Neural cell (in vitro differentiated cells): ENCODE results near the gene ITLN2. TPM values are rescaled to one million over a fixed set of nuclear protein-coding genes. Genes with fewer than 3 reads are reported as not detected.
"Not testable (repeated sequence)": the region's sequence is repeated elsewhere in the genome, so short reads cannot be mapped to it uniquely, and the experiment has no call there.

Experiments used
- H2AFZ ChIP-seq: fragments of 200-600, 300-800 bp; sonication (generic), shearing (Covaris generic); 2 replicates; pipeline ENCODE4 v1.6.0; 2014; ENCODE audit warnings: low read depth, mild to moderate bottlenecking, antibody characterized with exemption, low read length, moderate library complexity
- H3F3A ChIP-seq: fragments of 200-600 bp; shearing (Covaris generic); 2 replicates; pipeline ENCODE4 v1.6.1; 2016; ENCODE audit warnings: mild to moderate bottlenecking, moderate library complexity, mixed read lengths, antibody characterized with exemption, low read length; ENCODE audit not compliant: insufficient read depth, poor library complexity, severe bottlenecking
- H3K27ac ChIP-seq: fragments of 200-600, 300-800 bp; sonication (generic), shearing (Covaris generic); 2 replicates; pipeline ENCODE4 v1.5.1; 2014; ENCODE audit warnings: mild to moderate bottlenecking, low read length, moderate library complexity
- H3K27me3 ChIP-seq: fragments of 300-800, 200-600 bp; sonication (generic), shearing (Covaris generic); 2 replicates; pipeline ENCODE4 v1.6.0; 2014; ENCODE audit warnings: mild to moderate bottlenecking, low read depth, low read length, moderate library complexity; ENCODE audit not compliant: insufficient read depth
- H3K36me3 ChIP-seq: fragments of 300-800, 200-600 bp; sonication (generic), shearing (Covaris generic); 2 replicates; pipeline ENCODE4 v1.5.1; 2014; ENCODE audit warnings: mild to moderate bottlenecking, antibody characterized with exemption, low read length, moderate library complexity; ENCODE audit not compliant: insufficient read depth
- H3K4me2 ChIP-seq: fragments of 300-800, 200-600 bp; sonication (generic), shearing (Covaris generic); 2 replicates; pipeline ENCODE4 v1.6.0; 2014; ENCODE audit warnings: mild to moderate bottlenecking, low read length
- H3K4me3 ChIP-seq: fragments of 300-800, 200-600 bp; sonication (generic), shearing (Covaris generic); 2 replicates; pipeline ENCODE4 v1.5.1; 2014; ENCODE audit warnings: mild to moderate bottlenecking, low read length, moderate library complexity
- H3K79me2 ChIP-seq: fragments of 200-600 bp; shearing (Covaris generic); replicated peaks from 2 replicates; pipeline ENCODE4 v1.6.0; 2014; ENCODE audit warnings: mild to moderate bottlenecking, low read length, moderate library complexity; ENCODE audit not compliant: insufficient read depth
- H3K9ac ChIP-seq: fragments of 300-800, 200-600 bp; sonication (generic), shearing (Covaris generic); 2 replicates; pipeline ENCODE4 v1.6.1; 2016; ENCODE audit warnings: mild to moderate bottlenecking, low read length, mixed read lengths
- H3K9me2 ChIP-seq: fragments of 200-600 bp; shearing (Covaris generic); 2 replicates; pipeline ENCODE4 v1.6.1; 2016; ENCODE audit warnings: mild to moderate bottlenecking, low read length, mixed read lengths; ENCODE audit not compliant: insufficient read depth
- H3K9me3 ChIP-seq: fragments of 200-600, 300-800 bp; sonication (generic), shearing (Covaris generic); 2 replicates; pipeline ENCODE4 v1.6.1; 2016; ENCODE audit warnings: mild to moderate bottlenecking, mixed run types, low read length, moderate library complexity, mixed read lengths
- H4K20me1 ChIP-seq: fragments of 200-600 bp; shearing (Covaris generic); 2 replicates; pipeline ENCODE4 v1.6.1; 2016; ENCODE audit warnings: mild to moderate bottlenecking, mixed run types; ENCODE audit not compliant: insufficient read depth
- MXI1 ChIP-seq: fragments of 450-650 bp; conservative IDR thresholded peaks from 2 replicates; pipeline ENCODE4 v1.6.1; 2014; ENCODE audit warnings: antibody characterized with exemption, mild to moderate bottlenecking; ENCODE audit not compliant: poor library complexity, severe bottlenecking
- POLR2AphosphoS5 ChIP-seq: IDR thresholded peaks from 2 replicates; pipeline ENCODE4 v1.6.1; 2012
- RAD21 ChIP-seq: fragments of 450-650 bp; conservative IDR thresholded peaks from 2 replicates; pipeline ENCODE4 v1.6.1; 2014; ENCODE audit warnings: antibody characterized with exemption, mild to moderate bottlenecking, moderate library complexity
- SMC3 ChIP-seq: fragments of 450-650 bp; conservative IDR thresholded peaks from 2 replicates; pipeline ENCODE4 v1.6.1; 2014; ENCODE audit warnings: antibody characterized with exemption, mild to moderate bottlenecking, moderate library complexity; ENCODE audit not compliant: poor library complexity
- TAF1 ChIP-seq: IDR thresholded peaks from 2 replicates; pipeline ENCODE4 v1.6.1; 2012; ENCODE audit warnings: low read depth
- polyA plus RNA-seq: library from polyadenylated mRNA; depleted of rRNA; stranded (reverse); fragments of >200 nt; gene quantifications from 2 replicates; pipeline ENCODE4 v1.2.3, GENCODE V29; 2014
- TF ChIP-seq, protein P1 (sequence below): IDR thresholded peaks from 2 replicates; pipeline ENCODE4 v1.6.1; 2012; ENCODE audit warnings: borderline replicate concordance
- TF ChIP-seq, protein P2 (sequence below): fragments of 450-650 bp; IDR thresholded peaks from 2 replicates; pipeline ENCODE4 v1.5.1; 2014; ENCODE audit warnings: antibody characterized with exemption, mild to moderate bottlenecking, moderate library complexity; ENCODE audit not compliant: poor library complexity, severe bottlenecking

Gene ITLN2
- polyA plus RNA-seq, 1 donor from 2014 or later = not detected

DNA sequence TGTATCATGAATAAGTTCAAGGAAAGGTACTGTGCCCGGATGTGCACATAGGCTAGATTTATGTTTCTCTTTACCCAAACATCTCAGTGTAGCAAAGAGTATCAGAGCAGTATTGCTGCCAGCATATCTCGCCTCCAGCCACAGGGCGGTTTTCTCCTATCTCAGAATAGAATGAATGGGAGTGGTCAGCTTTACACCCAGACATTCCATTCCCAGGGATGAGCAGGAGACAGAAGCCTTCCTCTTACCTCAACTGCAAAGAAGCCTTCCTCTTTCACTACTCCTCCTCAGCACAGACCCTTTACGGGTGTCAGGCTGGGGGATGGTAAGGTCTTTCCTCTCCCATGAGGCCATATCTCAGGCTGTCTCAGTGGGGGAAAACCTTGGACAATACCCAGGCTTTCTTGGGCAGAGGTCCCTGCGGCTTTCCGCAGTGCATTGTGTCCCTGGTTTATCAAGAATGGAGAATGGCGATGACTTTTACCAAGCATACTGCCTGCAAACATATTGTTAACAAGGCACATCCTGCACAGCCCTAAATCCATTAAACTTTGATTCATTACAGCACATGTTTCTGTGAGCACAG is 7.3 kb downstream of the ITLN2 start:
- not testable (repeated sequence) for H3K36me3 ChIP-seq, H3K79me2 ChIP-seq, H2AFZ ChIP-seq, H4K20me1 ChIP-seq, H3F3A ChIP-seq, H3K9me3 ChIP-seq, H3K27ac ChIP-seq, H3K9me2 ChIP-seq, H3K4me2 ChIP-seq, H3K27me3 ChIP-seq, H3K9ac ChIP-seq, H3K4me3 ChIP-seq

DNA sequence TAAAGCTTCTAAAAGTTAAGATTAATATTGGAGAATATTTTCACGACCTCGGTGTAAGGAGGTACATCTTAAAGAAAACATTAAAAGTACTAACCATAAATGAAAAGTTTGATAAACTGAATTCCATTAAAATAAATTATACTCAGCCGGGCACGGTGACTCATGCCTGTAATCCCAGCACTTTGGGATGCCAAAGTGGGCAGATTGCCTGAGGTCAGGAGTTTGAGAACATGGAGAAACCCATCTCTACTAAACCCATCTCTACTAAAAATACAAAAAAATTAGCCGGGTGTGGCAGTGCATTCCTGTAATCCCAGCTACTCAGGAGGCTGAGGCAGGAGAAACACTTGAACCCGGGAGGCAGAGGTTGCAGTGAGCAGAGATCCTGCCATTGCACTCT is 8.7 kb downstream of the ITLN2 start:
- not testable (repeated sequence) for H3F3A ChIP-seq, H3K9me3 ChIP-seq

DNA sequence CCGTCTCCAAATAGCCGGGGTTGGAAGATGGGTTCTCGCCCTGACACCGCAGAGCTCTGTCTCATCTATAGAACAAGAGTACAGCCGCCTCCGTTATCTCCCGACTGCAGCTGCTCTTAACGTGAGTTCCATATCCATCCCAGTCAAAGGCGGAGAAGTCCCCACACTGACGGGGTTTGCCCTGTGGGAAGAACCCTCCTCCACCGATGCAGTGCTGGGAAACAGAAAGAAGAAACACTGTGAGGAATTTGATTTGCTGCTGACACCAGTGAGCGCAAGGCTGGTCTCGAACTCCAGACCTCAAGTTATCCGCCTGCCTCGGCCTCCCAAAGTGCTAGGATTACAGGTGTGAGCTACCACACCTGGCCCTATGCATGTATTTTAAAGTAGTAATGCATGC is 9.5 kb downstream of the ITLN2 start:
- Histone ChIP-seq H3K9ac (no peak overlapping the region), H3F3A (no peaks in the 10 kb centered on the region), H3K27ac (no peak overlapping the region), H4K20me1 (no peaks in the 10 kb centered on the region), H3K4me3 (no peak overlapping the region), H3K9me2 (no peaks in the 10 kb centered on the region), H3K27me3 (no peaks in the 10 kb centered on the region), H3K79me2 (no peaks in the 10 kb centered on the region), H3K9me3 (no peaks in the 10 kb centered on the region), H2AFZ (no peak overlapping the region), H3K36me3 (no peaks in the 10 kb centered on the region), H3K4me2 (no peak overlapping the region)
- TF ChIP-seq, protein P1, sequence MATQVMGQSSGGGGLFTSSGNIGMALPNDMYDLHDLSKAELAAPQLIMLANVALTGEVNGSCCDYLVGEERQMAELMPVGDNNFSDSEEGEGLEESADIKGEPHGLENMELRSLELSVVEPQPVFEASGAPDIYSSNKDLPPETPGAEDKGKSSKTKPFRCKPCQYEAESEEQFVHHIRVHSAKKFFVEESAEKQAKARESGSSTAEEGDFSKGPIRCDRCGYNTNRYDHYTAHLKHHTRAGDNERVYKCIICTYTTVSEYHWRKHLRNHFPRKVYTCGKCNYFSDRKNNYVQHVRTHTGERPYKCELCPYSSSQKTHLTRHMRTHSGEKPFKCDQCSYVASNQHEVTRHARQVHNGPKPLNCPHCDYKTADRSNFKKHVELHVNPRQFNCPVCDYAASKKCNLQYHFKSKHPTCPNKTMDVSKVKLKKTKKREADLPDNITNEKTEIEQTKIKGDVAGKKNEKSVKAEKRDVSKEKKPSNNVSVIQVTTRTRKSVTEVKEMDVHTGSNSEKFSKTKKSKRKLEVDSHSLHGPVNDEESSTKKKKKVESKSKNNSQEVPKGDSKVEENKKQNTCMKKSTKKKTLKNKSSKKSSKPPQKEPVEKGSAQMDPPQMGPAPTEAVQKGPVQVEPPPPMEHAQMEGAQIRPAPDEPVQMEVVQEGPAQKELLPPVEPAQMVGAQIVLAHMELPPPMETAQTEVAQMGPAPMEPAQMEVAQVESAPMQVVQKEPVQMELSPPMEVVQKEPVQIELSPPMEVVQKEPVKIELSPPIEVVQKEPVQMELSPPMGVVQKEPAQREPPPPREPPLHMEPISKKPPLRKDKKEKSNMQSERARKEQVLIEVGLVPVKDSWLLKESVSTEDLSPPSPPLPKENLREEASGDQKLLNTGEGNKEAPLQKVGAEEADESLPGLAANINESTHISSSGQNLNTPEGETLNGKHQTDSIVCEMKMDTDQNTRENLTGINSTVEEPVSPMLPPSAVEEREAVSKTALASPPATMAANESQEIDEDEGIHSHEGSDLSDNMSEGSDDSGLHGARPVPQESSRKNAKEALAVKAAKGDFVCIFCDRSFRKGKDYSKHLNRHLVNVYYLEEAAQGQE = no peak
- no peak for TF ChIP-seq RAD21
- TF ChIP-seq SMC3 = no peak
- no peak for TF ChIP-seq POLR2AphosphoS5
- no peak for TF ChIP-seq MXI1

More for the DNA sequence above, 8.7 kb downstream of the ITLN2 start:
- H3K79me2 ChIP-seq, H3K4me3 ChIP-seq, H2AFZ ChIP-seq, H3K27me3 ChIP-seq, H3K27ac ChIP-seq, H3K9ac ChIP-seq, H4K20me1 ChIP-seq, H3K4me2 ChIP-seq, H3K36me3 ChIP-seq, H3K9me2 ChIP-seq: not testable (repeated sequence)

DNA sequence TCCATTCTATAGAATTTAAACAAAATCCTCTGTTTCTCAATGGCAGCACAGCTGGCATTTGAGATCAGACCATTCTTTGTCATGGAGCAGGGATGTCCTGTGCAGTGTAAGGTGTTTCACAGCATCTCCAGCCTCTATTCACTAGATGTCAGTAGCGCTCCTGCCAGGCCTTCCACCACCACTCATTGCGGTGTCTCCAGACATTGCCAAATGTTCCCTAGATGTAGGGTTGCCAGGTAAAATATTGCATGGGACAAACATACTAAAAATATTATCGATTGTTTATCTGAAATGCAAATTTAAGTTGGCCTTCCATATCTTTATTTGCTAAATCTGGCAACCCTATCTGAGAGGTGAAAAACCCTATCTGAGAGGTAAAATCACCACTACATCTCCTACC is 11.7 kb downstream of the ITLN2 start:
- Histone ChIP-seq H3F3A (no peaks in the 10 kb centered on the region), H3K9ac (no peak overlapping the region), H4K20me1 (no peaks in the 10 kb centered on the region), H3K9me2 (no peaks in the 10 kb centered on the region), H3K9me3 (no peaks in the 10 kb centered on the region), H3K27ac (no peak overlapping the region), H3K79me2 (no peaks in the 10 kb centered on the region), H2AFZ (no peak overlapping the region), H3K27me3 (no peaks in the 10 kb centered on the region), H3K36me3 (no peaks in the 10 kb centered on the region), H3K4me2 (no peak overlapping the region), H3K4me3 (no peak overlapping the region)
- TF ChIP-seq TAF1 (no peak), MXI1 (no peak)
- TF ChIP-seq, protein P2, sequence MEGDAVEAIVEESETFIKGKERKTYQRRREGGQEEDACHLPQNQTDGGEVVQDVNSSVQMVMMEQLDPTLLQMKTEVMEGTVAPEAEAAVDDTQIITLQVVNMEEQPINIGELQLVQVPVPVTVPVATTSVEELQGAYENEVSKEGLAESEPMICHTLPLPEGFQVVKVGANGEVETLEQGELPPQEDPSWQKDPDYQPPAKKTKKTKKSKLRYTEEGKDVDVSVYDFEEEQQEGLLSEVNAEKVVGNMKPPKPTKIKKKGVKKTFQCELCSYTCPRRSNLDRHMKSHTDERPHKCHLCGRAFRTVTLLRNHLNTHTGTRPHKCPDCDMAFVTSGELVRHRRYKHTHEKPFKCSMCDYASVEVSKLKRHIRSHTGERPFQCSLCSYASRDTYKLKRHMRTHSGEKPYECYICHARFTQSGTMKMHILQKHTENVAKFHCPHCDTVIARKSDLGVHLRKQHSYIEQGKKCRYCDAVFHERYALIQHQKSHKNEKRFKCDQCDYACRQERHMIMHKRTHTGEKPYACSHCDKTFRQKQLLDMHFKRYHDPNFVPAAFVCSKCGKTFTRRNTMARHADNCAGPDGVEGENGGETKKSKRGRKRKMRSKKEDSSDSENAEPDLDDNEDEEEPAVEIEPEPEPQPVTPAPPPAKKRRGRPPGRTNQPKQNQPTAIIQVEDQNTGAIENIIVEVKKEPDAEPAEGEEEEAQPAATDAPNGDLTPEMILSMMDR = peak; percentile 12

DNA sequence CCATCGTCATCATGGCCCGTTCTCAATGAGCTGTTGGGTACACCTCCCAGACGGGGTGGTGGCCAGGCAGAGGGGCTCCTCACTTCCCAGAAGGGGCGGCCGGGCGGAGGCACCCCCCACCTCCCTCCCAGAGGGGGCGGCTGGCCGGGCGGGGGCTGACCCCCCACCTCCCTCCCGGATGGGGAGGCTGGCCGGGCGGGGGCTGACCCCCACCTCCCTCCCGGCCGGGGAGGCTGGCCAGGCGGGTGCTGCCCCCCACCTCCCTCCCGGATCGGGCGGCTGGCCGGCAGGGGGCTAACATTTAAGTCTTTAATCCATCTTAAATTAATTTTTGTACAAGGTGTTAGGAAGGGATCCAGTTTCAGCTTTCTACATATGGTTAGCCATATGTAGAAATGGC is 17.9 kb downstream of the ITLN2 start:
- not testable (repeated sequence) for H3K79me2 ChIP-seq, H3F3A ChIP-seq, H3K27ac ChIP-seq, H3K9me3 ChIP-seq, H3K4me3 ChIP-seq, H3K27me3 ChIP-seq, H2AFZ ChIP-seq, H3K9ac ChIP-seq, H3K36me3 ChIP-seq, H4K20me1 ChIP-seq, H3K4me2 ChIP-seq, H3K9me2 ChIP-seq
